GM12891 (cell line): Measurements from ENCODE around the gene CTSW.

ENCODE experiments used
- POLR2A ChIP-seq: IDR thresholded peaks from 2 replicates; pipeline ENCODE4 v1.6.1; 2011; ENCODE audit warnings: low read depth, low read length, control low read depth
- POLR2AphosphoS5 ChIP-seq: IDR thresholded peaks from 2 replicates; pipeline ENCODE4 v1.6.1; 2011; ENCODE audit warnings: low read depth, low read length, control low read depth
- SPI1 ChIP-seq: IDR thresholded peaks from 2 replicates; pipeline ENCODE4 v1.6.1; 2011; ENCODE audit warnings: low read depth, low read length, control low read depth

DNA sequence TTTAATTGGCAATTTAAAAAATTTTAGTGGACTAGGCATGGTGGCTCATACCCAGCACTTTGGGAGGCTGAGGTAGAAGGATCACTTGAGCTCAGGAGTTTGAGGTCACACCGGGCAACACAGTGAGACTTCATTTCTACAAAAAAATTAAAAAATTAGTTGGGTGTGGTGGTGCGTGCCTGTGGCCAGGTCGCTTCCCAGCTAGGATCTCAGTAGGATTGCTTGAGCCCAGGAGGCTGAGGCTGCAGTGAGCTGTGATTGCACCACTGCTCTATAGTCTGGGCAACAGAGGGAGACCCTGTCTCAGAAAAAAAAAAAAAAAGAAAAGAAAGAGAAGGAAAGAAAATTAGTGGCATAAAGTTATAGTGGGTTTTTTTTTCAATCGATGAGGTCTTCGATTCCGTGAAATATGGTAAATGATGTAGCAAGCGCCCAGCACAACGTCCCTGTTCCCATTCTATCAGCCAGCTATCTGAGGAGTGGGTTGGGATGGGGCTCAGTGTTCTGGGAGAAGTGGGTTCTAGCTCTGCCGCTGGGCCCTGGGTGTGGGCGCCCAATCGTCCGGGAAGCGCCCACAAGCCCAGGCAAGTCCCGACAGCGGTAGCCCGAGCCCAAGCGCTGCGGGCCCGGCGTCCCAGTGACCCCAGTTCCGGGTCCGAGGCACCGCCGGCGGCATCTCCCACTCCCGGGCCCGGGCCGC is 19.2 kb downstream of the CTSW start:
- TF ChIP-seq POLR2A, result no peak
- no peak for TF ChIP-seq POLR2AphosphoS5
- no peak for TF ChIP-seq SPI1
